ENCODE data around the gene OLFM4. TPM values are rescaled to one million over a fixed set of nuclear protein-coding genes. Genes with fewer than 3 reads are reported as not detected.

The OLFM4 gene, protein sequence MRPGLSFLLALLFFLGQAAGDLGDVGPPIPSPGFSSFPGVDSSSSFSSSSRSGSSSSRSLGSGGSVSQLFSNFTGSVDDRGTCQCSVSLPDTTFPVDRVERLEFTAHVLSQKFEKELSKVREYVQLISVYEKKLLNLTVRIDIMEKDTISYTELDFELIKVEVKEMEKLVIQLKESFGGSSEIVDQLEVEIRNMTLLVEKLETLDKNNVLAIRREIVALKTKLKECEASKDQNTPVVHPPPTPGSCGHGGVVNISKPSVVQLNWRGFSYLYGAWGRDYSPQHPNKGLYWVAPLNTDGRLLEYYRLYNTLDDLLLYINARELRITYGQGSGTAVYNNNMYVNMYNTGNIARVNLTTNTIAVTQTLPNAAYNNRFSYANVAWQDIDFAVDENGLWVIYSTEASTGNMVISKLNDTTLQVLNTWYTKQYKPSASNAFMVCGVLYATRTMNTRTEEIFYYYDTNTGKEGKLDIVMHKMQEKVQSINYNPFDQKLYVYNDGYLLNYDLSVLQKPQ
- total RNA-seq (ENCODE audit: low replicate concordance) = not detected in 2 replicates

DNA sequence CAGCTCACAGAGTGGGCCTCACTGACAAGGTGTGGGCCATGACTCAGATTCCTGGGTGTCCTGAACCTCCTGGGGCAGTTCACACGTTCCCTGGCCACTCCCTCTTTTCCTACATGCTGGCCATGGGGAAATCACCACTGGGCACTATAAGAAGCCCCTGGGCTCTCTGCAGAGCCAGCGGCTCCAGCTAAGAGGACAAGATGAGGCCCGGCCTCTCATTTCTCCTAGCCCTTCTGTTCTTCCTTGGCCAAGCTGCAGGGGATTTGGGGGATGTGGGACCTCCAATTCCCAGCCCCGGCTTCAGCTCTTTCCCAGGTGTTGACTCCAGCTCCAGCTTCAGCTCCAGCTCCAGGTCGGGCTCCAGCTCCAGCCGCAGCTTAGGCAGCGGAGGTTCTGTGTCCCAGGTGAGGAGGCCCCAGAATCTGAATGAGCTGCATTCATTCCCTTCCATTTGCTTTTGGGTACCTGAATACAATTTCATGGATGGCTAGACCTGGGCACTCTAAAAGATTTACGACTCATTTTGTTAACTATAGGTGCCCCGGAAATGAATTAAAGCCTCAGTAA is at the start of gene OLFM4:
TSS of gene OLFM4 (plus strand) at position 177 of the 567 bp plus-strand sequence. CDS start at position 201, 24 bp downstream.

Other genes with a start within 250 kb of the OLFM4 start
- gene PCDH8, start 180.2 kb upstream of the OLFM4 start, total RNA-seq (ENCODE audit: low replicate concordance) = not detected in 2 replicates

Measured in smooth muscle cell of the coronary artery (primary cell).